ENCODE measurements around the gene AMPH. TPM values are rescaled to one million over a fixed set of nuclear protein-coding genes. Genes with fewer than 3 reads are reported as not detected.

The AMPH gene
- total RNA-seq, 1 donor from 2014 or later = 13.3 TPM

- Histone ChIP-seq H3K36me3 (no peaks in the 10 kb centered on the region), H3K9me3 (no peaks in the 10 kb centered on the region), H3K4me3 (no peak overlapping the region), H3K4me1 (no peaks in the 10 kb centered on the region), H3K27me3 (no peaks in the 10 kb centered on the region), H3K27ac (no peak overlapping the region)
- TF ChIP-seq POLR2A (IDR thresholded peaks at IDR 0.05) = no peak
- no peak for TF ChIP-seq CTCF (IDR thresholded peaks at IDR 0.05)
- no peak for TF ChIP-seq POLR2AphosphoS5 (IDR thresholded peaks at IDR 0.05; ENCODE audit: insufficient read depth in 1 of 2, low read depth in 1 of 2)
- DNase-seq (ENCODE audit: extremely low spot score in 2 of 2) = no peak
- intact Hi-C loops (cut with DNase I) = no loop called here
Observed at GRCh38 chr7:38465956-38466355, 165.2 kb downstream of the AMPH start.

GRCh38 chr7:38463277-38464225 is 167.6 kb downstream of the AMPH start:
- Histone ChIP-seq H3K27ac (no peak overlapping the region), H3K4me3 (no peak overlapping the region), H3K9me3 (no peaks in the 10 kb centered on the region), H3K27me3 (no peaks in the 10 kb centered on the region), H3K4me1 (no peaks in the 10 kb centered on the region), H3K36me3 (no peaks in the 10 kb centered on the region)
- TF ChIP-seq POLR2A (IDR thresholded peaks at IDR 0.05) (no peak), CTCF (IDR thresholded peaks at IDR 0.05) (no peak), POLR2AphosphoS5 (IDR thresholded peaks at IDR 0.05; ENCODE audit: insufficient read depth in 1 of 2, low read depth in 1 of 2) (no peak)
- DNase-seq (ENCODE audit: extremely low spot score in 2 of 2) = no peak
- intact Hi-C loops (cut with DNase I) = no loop called here

GRCh38 chr7:38462819-38463218 is 168.4 kb downstream of the AMPH start:
- Histone ChIP-seq H3K27me3 (no peaks in the 10 kb centered on the region), H3K4me3 (no peak overlapping the region), H3K36me3 (no peaks in the 10 kb centered on the region), H3K4me1 (no peaks in the 10 kb centered on the region), H3K9me3 (no peaks in the 10 kb centered on the region), H3K27ac (no peak overlapping the region)
- DNase-seq (ENCODE audit: extremely low spot score in 2 of 2) = no peak
- intact Hi-C loops (cut with DNase I) = no loop called here
- no peak for TF ChIP-seq CTCF (IDR thresholded peaks at IDR 0.05)
- no peak for TF ChIP-seq POLR2AphosphoS5 (IDR thresholded peaks at IDR 0.05; ENCODE audit: insufficient read depth in 1 of 2, low read depth in 1 of 2)
- TF ChIP-seq POLR2A (IDR thresholded peaks at IDR 0.05) = no peak

GRCh38 chr7:38461887-38462286 is 169.3 kb downstream of the AMPH start:
- Histone ChIP-seq H3K4me3 (no peak overlapping the region), H3K36me3 (no peaks in the 10 kb centered on the region), H3K4me1 (no peaks in the 10 kb centered on the region), H3K27ac (no peak overlapping the region), H3K9me3 (no peaks in the 10 kb centered on the region), H3K27me3 (no peaks in the 10 kb centered on the region)
- TF ChIP-seq POLR2A (IDR thresholded peaks at IDR 0.05) (no peak), CTCF (IDR thresholded peaks at IDR 0.05) (no peak), POLR2AphosphoS5 (IDR thresholded peaks at IDR 0.05; ENCODE audit: insufficient read depth in 1 of 2, low read depth in 1 of 2) (no peak)
- DNase-seq (ENCODE audit: extremely low spot score in 2 of 2) = no peak
- intact Hi-C loops (cut with DNase I) = no loop called here

GRCh38 chr7:38453826-38454225 is 177.3 kb downstream of the AMPH start:
- Histone ChIP-seq H3K9me3 (no peaks in the 10 kb centered on the region), H3K36me3 (no peaks in the 10 kb centered on the region), H3K27ac (no peak overlapping the region), H3K27me3 (no peaks in the 10 kb centered on the region), H3K4me1 (peaks cover 12% of the 10 kb centered on the region), H3K4me3 (no peak overlapping the region)
- intact Hi-C loops (cut with DNase I) = no loop called here
- TF ChIP-seq POLR2AphosphoS5 (IDR thresholded peaks at IDR 0.05; ENCODE audit: insufficient read depth in 1 of 2, low read depth in 1 of 2) (no peak), CTCF (IDR thresholded peaks at IDR 0.05) (no peak), POLR2A (IDR thresholded peaks at IDR 0.05) (no peak)
- no peak for DNase-seq (ENCODE audit: extremely low spot score in 2 of 2)
